ENCODE data around the gene SPPL3. TPM values are rescaled to one million over a fixed set of nuclear protein-coding genes. Genes with fewer than 3 reads are reported as not detected.

The SPPL3 gene
- total RNA-seq, 1 experiment from 2014 or later = 39.7 TPM

DNA sequence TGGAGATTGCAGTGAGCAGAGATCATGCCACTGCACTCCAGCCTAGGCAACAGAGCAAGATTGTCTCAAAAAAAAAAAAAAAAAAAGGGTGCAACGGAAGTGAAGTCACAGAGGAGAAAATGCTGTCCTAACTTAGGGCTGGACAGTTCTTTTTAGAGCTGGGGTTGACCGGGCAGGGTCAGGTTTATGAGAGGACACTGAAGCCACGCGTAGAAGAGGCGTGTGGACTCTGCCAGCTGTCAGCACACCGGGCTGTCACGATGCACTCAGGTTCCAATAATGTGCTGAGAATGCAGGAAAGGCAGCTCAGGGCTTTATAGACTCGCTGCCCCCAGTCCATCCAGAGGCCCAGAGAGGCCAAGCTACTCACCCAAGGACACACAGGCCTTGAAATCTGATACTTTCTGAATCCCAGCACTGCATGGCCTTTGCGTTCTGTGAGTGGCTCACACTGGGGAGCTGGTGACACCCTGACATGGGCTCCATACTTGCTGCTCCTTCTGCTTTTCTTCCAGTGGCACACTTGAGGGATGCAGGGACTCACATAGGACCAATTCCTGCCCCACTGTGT is 28.9 kb upstream of the SPPL3 start (continued):
- TF ChIP-seq, protein P1, sequence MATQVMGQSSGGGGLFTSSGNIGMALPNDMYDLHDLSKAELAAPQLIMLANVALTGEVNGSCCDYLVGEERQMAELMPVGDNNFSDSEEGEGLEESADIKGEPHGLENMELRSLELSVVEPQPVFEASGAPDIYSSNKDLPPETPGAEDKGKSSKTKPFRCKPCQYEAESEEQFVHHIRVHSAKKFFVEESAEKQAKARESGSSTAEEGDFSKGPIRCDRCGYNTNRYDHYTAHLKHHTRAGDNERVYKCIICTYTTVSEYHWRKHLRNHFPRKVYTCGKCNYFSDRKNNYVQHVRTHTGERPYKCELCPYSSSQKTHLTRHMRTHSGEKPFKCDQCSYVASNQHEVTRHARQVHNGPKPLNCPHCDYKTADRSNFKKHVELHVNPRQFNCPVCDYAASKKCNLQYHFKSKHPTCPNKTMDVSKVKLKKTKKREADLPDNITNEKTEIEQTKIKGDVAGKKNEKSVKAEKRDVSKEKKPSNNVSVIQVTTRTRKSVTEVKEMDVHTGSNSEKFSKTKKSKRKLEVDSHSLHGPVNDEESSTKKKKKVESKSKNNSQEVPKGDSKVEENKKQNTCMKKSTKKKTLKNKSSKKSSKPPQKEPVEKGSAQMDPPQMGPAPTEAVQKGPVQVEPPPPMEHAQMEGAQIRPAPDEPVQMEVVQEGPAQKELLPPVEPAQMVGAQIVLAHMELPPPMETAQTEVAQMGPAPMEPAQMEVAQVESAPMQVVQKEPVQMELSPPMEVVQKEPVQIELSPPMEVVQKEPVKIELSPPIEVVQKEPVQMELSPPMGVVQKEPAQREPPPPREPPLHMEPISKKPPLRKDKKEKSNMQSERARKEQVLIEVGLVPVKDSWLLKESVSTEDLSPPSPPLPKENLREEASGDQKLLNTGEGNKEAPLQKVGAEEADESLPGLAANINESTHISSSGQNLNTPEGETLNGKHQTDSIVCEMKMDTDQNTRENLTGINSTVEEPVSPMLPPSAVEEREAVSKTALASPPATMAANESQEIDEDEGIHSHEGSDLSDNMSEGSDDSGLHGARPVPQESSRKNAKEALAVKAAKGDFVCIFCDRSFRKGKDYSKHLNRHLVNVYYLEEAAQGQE (IDR thresholded peaks at IDR 0.05; ENCODE audit: low read depth) = no peak
- no peak for TF ChIP-seq TCF7L2 (IDR thresholded peaks at IDR 0.05; ENCODE audit: borderline replicate concordance, extremely low read depth, insufficient read depth, insufficient read length)

DNA sequence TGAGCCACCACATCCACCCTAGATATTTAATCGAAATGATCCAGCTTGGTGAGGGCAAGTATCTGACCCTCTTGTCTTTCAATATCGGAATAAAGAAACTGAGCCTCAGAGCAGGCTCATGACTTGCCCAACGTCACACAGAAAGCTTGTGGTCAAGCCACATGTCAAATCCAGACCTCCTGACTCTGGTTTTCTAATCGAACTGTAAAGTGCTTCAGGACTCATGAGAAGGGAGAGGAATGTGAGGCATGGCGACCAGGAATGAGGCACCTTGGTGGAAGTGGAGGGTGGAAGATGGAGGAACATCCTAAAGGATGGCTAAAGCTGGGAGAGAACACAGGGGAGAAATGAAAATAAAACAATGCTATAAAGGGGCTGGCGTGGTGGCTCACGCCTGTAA is 27.9 kb upstream of the SPPL3 start:
- RAD21 ChIA-PET (ENCODE audit: low non-redundant PET in 1 of 2, low total read pairs in 2 of 2, uncharacterized antibody in 2 of 2, unreplicated experiment in 2 of 2) = no interaction called here
- Histone ChIP-seq H3K9me2 (ENCODE audit: insufficient read depth) (no peaks in the 10 kb centered on the region), H3K9ac (ENCODE audit: low read length) (no peak overlapping the region), H4K20me1 (ENCODE audit: insufficient read depth) (no peaks in the 10 kb centered on the region), H3K4me3 (replicated peaks in 1 of 2; ENCODE audit: low read depth in 1 of 2, low read length in 2 of 2) (no peak overlapping the region), H3K9me3 (ENCODE audit: control insufficient read depth in 1 of 2, insufficient read depth in 1 of 2, low read depth in 1 of 2, low read length in 2 of 2) (no peaks in the 10 kb centered on the region), H3K27me3 (ENCODE audit: insufficient read depth, low read length) (no peaks in the 10 kb centered on the region), H3K27ac (ENCODE audit: low read depth, low read length) (no peak overlapping the region), H3K79me2 (ENCODE audit: insufficient read depth, low read length) (no peaks in the 10 kb centered on the region), H2AFZ (ENCODE audit: low read depth, low read length, poor library complexity, severe bottlenecking) (no peak overlapping the region), H3K4me1 (ENCODE audit: control insufficient read depth in 1 of 2, insufficient read depth in 2 of 2, low read length in 2 of 2) (peaks cover 7 to 16% of the 10 kb centered on the region in 2 experiments; a peak in 3 of 4 replicates), H3K4me2 (ENCODE audit: low read length) (no peak overlapping the region), H3K36me3 (ENCODE audit: control insufficient read depth in 1 of 2, insufficient read depth in 2 of 2, low read length in 2 of 2) (no peaks in the 10 kb centered on the region; a peak in 1 of 4 replicates)
- CTCF ChIA-PET = no interaction called here
- intact Hi-C loops (cut with micrococcal nuclease) = no loop called here
- DNase-seq (ENCODE audit: low read depth, low spot score) (no peak), ATAC-seq (no peak)
- no peak for TF ChIP-seq POLR2AphosphoS5 (IDR thresholded peaks at IDR 0.05; ENCODE audit: low read depth, low read length)
- no peak for TF ChIP-seq EZH2phosphoT487 (IDR thresholded peaks at IDR 0.05; ENCODE audit: borderline replicate concordance)
- TF ChIP-seq, protein P2, sequence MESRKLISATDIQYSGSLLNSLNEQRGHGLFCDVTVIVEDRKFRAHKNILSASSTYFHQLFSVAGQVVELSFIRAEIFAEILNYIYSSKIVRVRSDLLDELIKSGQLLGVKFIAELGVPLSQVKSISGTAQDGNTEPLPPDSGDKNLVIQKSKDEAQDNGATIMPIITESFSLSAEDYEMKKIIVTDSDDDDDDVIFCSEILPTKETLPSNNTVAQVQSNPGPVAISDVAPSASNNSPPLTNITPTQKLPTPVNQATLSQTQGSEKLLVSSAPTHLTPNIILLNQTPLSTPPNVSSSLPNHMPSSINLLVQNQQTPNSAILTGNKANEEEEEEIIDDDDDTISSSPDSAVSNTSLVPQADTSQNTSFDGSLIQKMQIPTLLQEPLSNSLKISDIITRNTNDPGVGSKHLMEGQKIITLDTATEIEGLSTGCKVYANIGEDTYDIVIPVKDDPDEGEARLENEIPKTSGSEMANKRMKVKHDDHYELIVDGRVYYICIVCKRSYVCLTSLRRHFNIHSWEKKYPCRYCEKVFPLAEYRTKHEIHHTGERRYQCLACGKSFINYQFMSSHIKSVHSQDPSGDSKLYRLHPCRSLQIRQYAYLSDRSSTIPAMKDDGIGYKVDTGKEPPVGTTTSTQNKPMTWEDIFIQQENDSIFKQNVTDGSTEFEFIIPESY (IDR thresholded peaks at IDR 0.05; ENCODE audit: extremely low read depth, insufficient replicate concordance, low read length) = no peak
- no peak for TF ChIP-seq EGR1 (IDR thresholded peaks at IDR 0.05; ENCODE audit: low read depth)
- no peak for TF ChIP-seq ELF1 (IDR thresholded peaks at IDR 0.05; ENCODE audit: borderline replicate concordance, low read depth)
- TF ChIP-seq CEBPB (IDR thresholded peaks at IDR 0.05; ENCODE audit: low read depth) = no peak
- TF ChIP-seq SP1 (IDR thresholded peaks at IDR 0.05; ENCODE audit: low read depth) = no peak
- no peak for TF ChIP-seq RAD21 (IDR thresholded peaks at IDR 0.05; ENCODE audit: low read depth)
- TF ChIP-seq ZNF274 (IDR thresholded peaks at IDR 0.05; ENCODE audit: low read depth, low read length) = no peak
- no peak for TF ChIP-seq CBX3 (IDR thresholded peaks at IDR 0.05; ENCODE audit: low read depth)
- no peak for TF ChIP-seq FOSL1 (IDR thresholded peaks at IDR 0.05; ENCODE audit: low read depth)
- TF ChIP-seq SIN3A (IDR thresholded peaks at IDR 0.05; ENCODE audit: low read depth) = no peak
- TF ChIP-seq, protein P3, sequence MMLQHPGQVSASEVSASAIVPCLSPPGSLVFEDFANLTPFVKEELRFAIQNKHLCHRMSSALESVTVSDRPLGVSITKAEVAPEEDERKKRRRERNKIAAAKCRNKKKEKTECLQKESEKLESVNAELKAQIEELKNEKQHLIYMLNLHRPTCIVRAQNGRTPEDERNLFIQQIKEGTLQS (IDR thresholded peaks at IDR 0.05) = no peak
- no TSS peak for BruUV-seq (replicated peaks)
- POLR2A ChIA-PET = no interaction called here

All from HCT116 (cell line).